ENCODE results near the gene PLEKHD1.

DNA sequence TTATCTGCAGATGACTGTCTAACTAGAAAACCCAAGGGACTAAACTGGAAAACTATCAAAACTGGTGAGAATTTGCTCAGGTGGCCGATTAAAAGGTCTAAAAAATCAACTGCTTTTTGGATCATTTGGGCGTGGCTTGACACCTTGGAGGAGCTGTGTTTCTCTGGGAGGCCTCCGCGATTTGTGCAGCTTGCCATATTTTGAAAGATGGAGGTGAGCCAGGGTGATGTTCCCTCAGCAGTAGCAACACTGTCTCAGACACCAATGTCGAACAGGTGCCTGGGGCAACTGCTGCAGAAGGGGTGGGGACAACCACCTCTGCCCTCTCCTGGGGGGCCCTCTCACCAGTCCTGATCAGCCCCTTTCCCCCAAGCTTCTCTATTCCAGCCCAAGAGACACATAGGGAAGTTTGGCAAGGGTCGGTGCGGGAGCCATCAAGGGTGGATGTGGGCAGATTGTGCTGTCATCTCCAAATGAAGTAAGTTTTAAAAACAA lies 86.4 kb downstream of the PLEKHD1 start:
- TF ChIP-seq, protein P1, sequence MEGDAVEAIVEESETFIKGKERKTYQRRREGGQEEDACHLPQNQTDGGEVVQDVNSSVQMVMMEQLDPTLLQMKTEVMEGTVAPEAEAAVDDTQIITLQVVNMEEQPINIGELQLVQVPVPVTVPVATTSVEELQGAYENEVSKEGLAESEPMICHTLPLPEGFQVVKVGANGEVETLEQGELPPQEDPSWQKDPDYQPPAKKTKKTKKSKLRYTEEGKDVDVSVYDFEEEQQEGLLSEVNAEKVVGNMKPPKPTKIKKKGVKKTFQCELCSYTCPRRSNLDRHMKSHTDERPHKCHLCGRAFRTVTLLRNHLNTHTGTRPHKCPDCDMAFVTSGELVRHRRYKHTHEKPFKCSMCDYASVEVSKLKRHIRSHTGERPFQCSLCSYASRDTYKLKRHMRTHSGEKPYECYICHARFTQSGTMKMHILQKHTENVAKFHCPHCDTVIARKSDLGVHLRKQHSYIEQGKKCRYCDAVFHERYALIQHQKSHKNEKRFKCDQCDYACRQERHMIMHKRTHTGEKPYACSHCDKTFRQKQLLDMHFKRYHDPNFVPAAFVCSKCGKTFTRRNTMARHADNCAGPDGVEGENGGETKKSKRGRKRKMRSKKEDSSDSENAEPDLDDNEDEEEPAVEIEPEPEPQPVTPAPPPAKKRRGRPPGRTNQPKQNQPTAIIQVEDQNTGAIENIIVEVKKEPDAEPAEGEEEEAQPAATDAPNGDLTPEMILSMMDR (IDR thresholded peaks at IDR 0.05) = no peak
- no peak for TF ChIP-seq POLR2A (IDR thresholded peaks at IDR 0.05)
- no peak for TF ChIP-seq POLR2AphosphoS5 (IDR thresholded peaks at IDR 0.05)

Measured in transverse colon (tissue), 4 donors.